CD14-positive monocyte (primary cell): ENCODE results near the gene OVCA2. TPM values are rescaled to one million over a fixed set of nuclear protein-coding genes. Genes with fewer than 3 reads are reported as not detected.

Source experiments
- DNase-seq, 3 donors: peaks; one replicate each; pipeline ENCODE4 v3.0.0-alpha.2; 2011 to 2022
- H2AFZ ChIP-seq: 2 replicates; pipeline ENCODE4 v1.6.0; 2012; ENCODE audit warnings: mild to moderate bottlenecking, low read depth, low read length, inconsistent platforms; ENCODE audit not compliant: insufficient read depth, poor library complexity, severe bottlenecking
- H3K27ac ChIP-seq, 2 donors: 1 replicate in 1 of 2; 2 replicates in 1 of 2; pipeline ENCODE4 v1.5.1; 2012 to 2013; ENCODE audit warnings: low read length in 2 of 2, control low read depth in 1 of 2, inconsistent platforms in 1 of 2, low read depth in 1 of 2, mild to moderate bottlenecking in 1 of 2
- H3K27me3 ChIP-seq, 2 donors: one replicate each; pipeline versions ENCODE4 v1.6.0 to v1.6.1; 2011 to 2013; ENCODE audit warnings: low read length in 2 of 2; ENCODE audit not compliant: control insufficient read depth in 2 of 2, insufficient read depth in 2 of 2
- H3K36me3 ChIP-seq, 2 donors: replicated peaks in 1 of 2; 1 replicate in 1 of 2; 2 replicates in 1 of 2; pipeline versions ENCODE4 v1.5.1 to v1.6.1; 2012 to 2013; ENCODE audit warnings: low read length in 2 of 2, control low read depth in 1 of 2, inconsistent platforms in 1 of 2, mild to moderate bottlenecking in 1 of 2; ENCODE audit not compliant: insufficient read depth in 2 of 2, control insufficient read depth in 1 of 2
- H3K4me1 ChIP-seq, 2 donors: 1 replicate in 1 of 2; 2 replicates in 1 of 2; pipeline versions ENCODE4 v1.5.1 to v1.6.1; 2012 to 2013; ENCODE audit warnings: low read length in 2 of 2, control low read depth in 1 of 2, inconsistent platforms in 1 of 2, mild to moderate bottlenecking in 1 of 2, moderate library complexity in 1 of 2; ENCODE audit not compliant: insufficient read depth in 2 of 2, control insufficient read depth in 1 of 2
- H3K4me2 ChIP-seq: replicated peaks from 2 replicates; pipeline ENCODE3; 2012; ENCODE audit warnings: low read length, moderate library complexity, mild to moderate bottlenecking; ENCODE audit not compliant: poor library complexity, severe bottlenecking; ENCODE audit errors: extremely low read depth
- H3K4me3 ChIP-seq, 3 experiments: fragments of 200-600 bp in 1 of 3; sonication (generic) in 1 of 3; replicated peaks in 1 of 3; 1 replicate in 2 of 3; 2 replicates in 1 of 3; pipeline ENCODE4 v1.5.1; 2011 to 2013; ENCODE audit warnings: low read length in 3 of 3, mild to moderate bottlenecking in 3 of 3, control low read depth in 2 of 3, low read depth in 2 of 3, inconsistent platforms in 1 of 3, moderate library complexity in 1 of 3
- H3K79me2 ChIP-seq: 2 replicates; pipeline ENCODE4 v1.6.0; 2012; ENCODE audit warnings: mild to moderate bottlenecking, control low read depth, inconsistent platforms, low read length, moderate library complexity; ENCODE audit not compliant: insufficient read depth
- H3K9ac ChIP-seq: 2 replicates; pipeline ENCODE4 v1.6.0; 2017; ENCODE audit warnings: low read length, mild to moderate bottlenecking; ENCODE audit not compliant: insufficient read depth, poor library complexity, severe bottlenecking
- H3K9me3 ChIP-seq, 2 donors: replicated peaks in 1 of 2; 1 replicate in 1 of 2; 2 replicates in 1 of 2; pipeline versions ENCODE4 v1.5.1 to v1.6.1; 2012 to 2013; ENCODE audit warnings: low read length in 2 of 2, control low read depth in 1 of 2; ENCODE audit not compliant: control insufficient read depth in 1 of 2, insufficient read depth in 1 of 2
- H4K20me1 ChIP-seq: 2 replicates; pipeline ENCODE4 v1.6.0; 2012; ENCODE audit warnings: mild to moderate bottlenecking, low read length, control low read depth, moderate library complexity; ENCODE audit not compliant: insufficient read depth
- H3K27ac Mint-ChIP-seq, 7 donors: one replicate each; pipeline ENCODE4 v1.8.0; 2020; ENCODE audit warnings: mild to moderate bottlenecking in 7 of 7, mixed read lengths in 7 of 7, moderate library complexity in 6 of 7, inconsistent platforms in 2 of 7
- H3K27me3 Mint-ChIP-seq, 3 donors: one replicate each; pipeline ENCODE4 v1.8.0; 2021 to 2022; ENCODE audit warnings: low read depth in 3 of 3, mild to moderate bottlenecking in 3 of 3, mixed read lengths in 3 of 3, moderate library complexity in 3 of 3, inconsistent platforms in 1 of 3
- H3K36me3 Mint-ChIP-seq, 2 donors: one replicate each; pipeline ENCODE4 v1.8.0; 2020; ENCODE audit warnings: mixed read lengths in 2 of 2, inconsistent platforms in 1 of 2, mild to moderate bottlenecking in 1 of 2
- H3K4me1 Mint-ChIP-seq: one replicate; pipeline ENCODE4 v1.8.0; 2020; ENCODE audit warnings: mild to moderate bottlenecking, mixed read lengths
- H3K4me3 Mint-ChIP-seq, 2 donors: one replicate each; pipeline ENCODE4 v1.8.0; 2020; ENCODE audit warnings: mild to moderate bottlenecking in 2 of 2, mixed read lengths in 2 of 2, moderate library complexity in 1 of 2
- H3K9me3 Mint-ChIP-seq, 7 donors: one replicate each; pipeline ENCODE4 v1.8.0; 2020 to 2022; ENCODE audit warnings: mixed read lengths in 7 of 7, mild to moderate bottlenecking in 6 of 7, moderate library complexity in 6 of 7, inconsistent platforms in 2 of 7
- WGBS: methylation state at CpG from one replicate; pipeline ENCODE4 v1.1.5; 2013; ENCODE audit warnings: missing lambda C conversion rate; ENCODE audit not compliant: insufficient coverage; 5-methylcytosine and 5-hydroxymethylcytosine counted together
- intact Hi-C, 2 donors: fragments of 100-400 bp; cut with micrococcal nuclease; formaldehyde crosslinking; loops; one replicate each; pipeline versions ENCODE4 v1.15.0 to v1.15.1; 2023
- polyA plus RNA-seq, 3 donors: library from polyadenylated mRNA; depleted of rRNA in 1 of 3; unstranded in 2 of 3; stranded (reverse) in 1 of 3; fragments of 300-500 nt in 2 of 3; fragments of >200 nt in 1 of 3; fragmentation: Illumina TruSeq in 2 of 3; gene quantifications; 1 replicate in 2 of 3; 2 replicates in 1 of 3; pipeline ENCODE4 v1.2.3, GENCODE V29; 2012 to 2021
- TF ChIP-seq, protein P1 (sequence below): fragments of 200-600 bp; IDR thresholded peaks from one replicate; pipeline ENCODE4 v1.8.0; 2022; ENCODE audit warnings: antibody characterized with exemption, mild to moderate bottlenecking

The OVCA2 gene
- polyA plus RNA-seq, 3 donors = 30.5 to 94.9 (median 69.1) TPM

GRCh38 chr17:2081564-2081963 is 39.7 kb downstream of the OVCA2 start:
- no peaks in the 10 kb centered on the region for H4K20me1 ChIP-seq
- H3K9me3 Mint-ChIP-seq = peaks cover 0 to 3% (median 0%) of the 10 kb centered on the region in 7 donors
- H3K27me3 Mint-ChIP-seq = peaks cover 9 to 28% (median 24%) of the 10 kb centered on the region in 3 donors
- 99% methylated on average over 7 of the region's 9 CpGs for WGBS
- H3K9ac ChIP-seq = no peak overlapping the region
- TF ChIP-seq, protein P1, sequence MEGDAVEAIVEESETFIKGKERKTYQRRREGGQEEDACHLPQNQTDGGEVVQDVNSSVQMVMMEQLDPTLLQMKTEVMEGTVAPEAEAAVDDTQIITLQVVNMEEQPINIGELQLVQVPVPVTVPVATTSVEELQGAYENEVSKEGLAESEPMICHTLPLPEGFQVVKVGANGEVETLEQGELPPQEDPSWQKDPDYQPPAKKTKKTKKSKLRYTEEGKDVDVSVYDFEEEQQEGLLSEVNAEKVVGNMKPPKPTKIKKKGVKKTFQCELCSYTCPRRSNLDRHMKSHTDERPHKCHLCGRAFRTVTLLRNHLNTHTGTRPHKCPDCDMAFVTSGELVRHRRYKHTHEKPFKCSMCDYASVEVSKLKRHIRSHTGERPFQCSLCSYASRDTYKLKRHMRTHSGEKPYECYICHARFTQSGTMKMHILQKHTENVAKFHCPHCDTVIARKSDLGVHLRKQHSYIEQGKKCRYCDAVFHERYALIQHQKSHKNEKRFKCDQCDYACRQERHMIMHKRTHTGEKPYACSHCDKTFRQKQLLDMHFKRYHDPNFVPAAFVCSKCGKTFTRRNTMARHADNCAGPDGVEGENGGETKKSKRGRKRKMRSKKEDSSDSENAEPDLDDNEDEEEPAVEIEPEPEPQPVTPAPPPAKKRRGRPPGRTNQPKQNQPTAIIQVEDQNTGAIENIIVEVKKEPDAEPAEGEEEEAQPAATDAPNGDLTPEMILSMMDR = no peak
- no peak for DNase-seq
- peaks cover 0 to 6% of the 10 kb centered on the region in 2 donors for H3K27me3 ChIP-seq
- H3K79me2 ChIP-seq = no peaks in the 10 kb centered on the region
- peaks cover 44% of the 10 kb centered on the region for H3K4me1 Mint-ChIP-seq
- H3K27ac ChIP-seq = no peak overlapping the region
- no peak overlapping the region for H2AFZ ChIP-seq
- H3K4me2 ChIP-seq = no peak overlapping the region
- peaks cover 75 to 77% of the 10 kb centered on the region in 2 donors for H3K36me3 Mint-ChIP-seq
- peak overlapping the region in 1 of 2 donors; percentile 38 for H3K4me3 Mint-ChIP-seq
- peak overlapping the region in 3 of 7 donors; percentile 43 to 83 (median 47) for H3K27ac Mint-ChIP-seq
- peaks cover 43 to 50% of the 10 kb centered on the region in 2 donors for H3K4me1 ChIP-seq
- no peak overlapping the region for H3K4me3 ChIP-seq
- no peaks in the 10 kb centered on the region for H3K9me3 ChIP-seq
- H3K36me3 ChIP-seq = peaks cover 16 to 48% of the 10 kb centered on the region in 2 donors
- intact Hi-C loops = loop anchor here in 1 of 2 donors (5.0 kb wide), 1 partner anchor 41 kb away; no protein-coding TSS in a partner anchor

GRCh38 chr17:2082003-2082781 is 40.4 kb downstream of the OVCA2 start:
- intact Hi-C loops = loop anchor here in 1 of 2 donors (5.0 kb wide), 1 partner anchor 40 kb away; no protein-coding TSS in a partner anchor
- Mint-ChIP-seq H3K36me3 (peaks cover 72 to 75% of the 10 kb centered on the region in 2 donors), H3K4me1 (peaks cover 50% of the 10 kb centered on the region), H3K27ac (peak overlapping the region in 3 of 7 donors; percentile 47 to 83 (median 50)), H3K9me3 (peaks cover 0 to 3% (median 0%) of the 10 kb centered on the region in 7 donors), H3K4me3 (peak overlapping the region; percentile 15 to 38), H3K27me3 (peaks cover 15 to 33% (median 26%) of the 10 kb centered on the region in 3 donors)
- no peak overlapping the region for H2AFZ ChIP-seq
- peaks cover 14 to 42% of the 10 kb centered on the region in 2 donors for H3K36me3 ChIP-seq
- H3K27me3 ChIP-seq = peaks cover 0 to 6% of the 10 kb centered on the region in 2 donors
- H3K79me2 ChIP-seq = no peaks in the 10 kb centered on the region
- DNase-seq = no peak
- no peaks in the 10 kb centered on the region for H3K9me3 ChIP-seq
- no peaks in the 10 kb centered on the region for H4K20me1 ChIP-seq
- H3K4me2 ChIP-seq = no peak overlapping the region
- peaks cover 48 to 52% of the 10 kb centered on the region in 2 donors for H3K4me1 ChIP-seq
- TF ChIP-seq, protein P1 = no peak
- H3K27ac ChIP-seq = no peak overlapping the region
- no peak overlapping the region for H3K9ac ChIP-seq
- no peak overlapping the region for H3K4me3 ChIP-seq
- WGBS = 98% methylated on average over 7 of the region's 9 CpGs
